GM21717 (cell line): ENCODE results near the gene TRPM4.
"Not testable (repeated sequence)": the region's sequence is repeated elsewhere in the genome, so short reads cannot be mapped to it uniquely, and the experiment has no call there.

Experiments used
- ATAC-seq: cut with Tn5 transposase; IDR thresholded peaks from one replicate; pipeline ENCODE4 v1.9.1; 2021; ENCODE audit warnings: mild to moderate bottlenecking, moderate library complexity; ENCODE audit not compliant: unreplicated experiment

TRPM4 gene

GRCh38 chr19:49150106-49150943 is 7.3 kb upstream of the TRPM4 start:
- ATAC-seq, result no peak

GRCh38 chr19:49150944-49151243 is 6.7 kb upstream of the TRPM4 start:
- no peak for ATAC-seq

GRCh38 chr19:49151267-49152118 is 6.1 kb upstream of the TRPM4 start:
- no peak for ATAC-seq

GRCh38 chr19:49152119-49152550 is 5.5 kb upstream of the TRPM4 start:
- no peak for ATAC-seq

- ATAC-seq, result no peak
These were observed 4.3 kb upstream of the TRPM4 start for GRCh38 chr19:49153167-49153809.

- no peak for ATAC-seq
These were observed 3.3 kb upstream of the TRPM4 start for GRCh38 chr19:49154279-49154678.

GRCh38 chr19:49155005-49155819 is 2.4 kb upstream of the TRPM4 start, which contains the start of gene HRC:
Gene HRC (minus strand): TSS chr19:49155396. CDS start chr19:49155237, 159 bp downstream.
- no peak for ATAC-seq

GRCh38 chr19:49155820-49156346 is 1.7 kb upstream of the TRPM4 start:
- no peak for ATAC-seq

- no peak for ATAC-seq
These were observed 3.0 kb downstream of the TRPM4 start for GRCh38 chr19:49160450-49161189.

- ATAC-seq, result no peak
These were observed 4.4 kb downstream of the TRPM4 start for GRCh38 chr19:49161987-49162386.

GRCh38 chr19:49165111-49165750 is 7.6 kb downstream of the TRPM4 start:
- no peak for ATAC-seq

GRCh38 chr19:49165865-49166301 is 8.3 kb downstream of the TRPM4 start:
- no peak for ATAC-seq

GRCh38 chr19:49167857-49168409 is 10.3 kb downstream of the TRPM4 start:
- no peak for ATAC-seq

GRCh38 chr19:49168421-49168820 is 10.8 kb downstream of the TRPM4 start:
- no peak for ATAC-seq

- no peak for ATAC-seq
These were observed 15.6 kb downstream of the TRPM4 start for GRCh38 chr19:49173198-49173597.

- ATAC-seq, result no peak
These were observed 23.1 kb downstream of the TRPM4 start for GRCh38 chr19:49180659-49181058.

GRCh38 chr19:49182010-49182847 is 24.6 kb downstream of the TRPM4 start:
- ATAC-seq, result not testable (repeated sequence)

GRCh38 chr19:49182848-49183375 is 25.3 kb downstream of the TRPM4 start:
- no peak for ATAC-seq
